OCI-LY7 (cell line): ENCODE measurements around the gene CRTC1. TPM values are rescaled to one million over a fixed set of nuclear protein-coding genes. Genes with fewer than 3 reads are reported as not detected.

ENCODE experiments used
- BruUV-seq: library from RNA; stranded (reverse); fragments of 400-500 nt; replicated peaks from 2 replicates; lab custom pipeline; 2021; lab: Mats Ljungman, UMichigan
- CTCF ChIA-PET: fragments of 300-600 bp; sonication (Branson Sonifier 250); formaldehyde crosslinking; loops from one replicate; lab custom pipeline; 2022; ENCODE audit warnings: antibody characterized with exemption; ENCODE audit not compliant: unreplicated experiment; lab: Charles Lee
- POLR2A ChIA-PET: fragments of 300-600 bp; sonication (Branson Sonifier 250); formaldehyde crosslinking; loops from one replicate; lab custom pipeline; 2022; ENCODE audit warnings: antibody characterized with exemption; lab: Charles Lee
- DNase-seq: peaks from one replicate; pipeline ENCODE4 v3.0.0-alpha.2; 2015; ENCODE audit warnings: low spot score
- H2AFZ ChIP-seq: fragments of 200-600 bp; sonication (generic), shearing (Covaris generic); 2 replicates; pipeline ENCODE4 v1.6.1; 2014; ENCODE audit warnings: mild to moderate bottlenecking, antibody characterized with exemption, low read length, moderate library complexity
- H3K27ac ChIP-seq: fragments of 200-600 bp; sonication (generic); 2 replicates; pipeline ENCODE4 v1.5.1; 2014; ENCODE audit warnings: mixed run types, low read depth, mild to moderate bottlenecking, moderate library complexity, low read length, inconsistent platforms; ENCODE audit not compliant: poor library complexity, severe bottlenecking
- H3K36me3 ChIP-seq: fragments of 200-600 bp; sonication (generic); 2 replicates; pipeline ENCODE4 v1.6.1; 2014; ENCODE audit warnings: mild to moderate bottlenecking, antibody characterized with exemption, low read length, moderate library complexity, mixed read lengths; ENCODE audit not compliant: insufficient read depth
- H3K4me1 ChIP-seq: fragments of 200-600 bp; sonication (generic); 2 replicates; pipeline ENCODE4 v1.5.1; 2014; ENCODE audit warnings: mild to moderate bottlenecking, low read length; ENCODE audit not compliant: insufficient read depth, poor library complexity, severe bottlenecking
- H3K4me2 ChIP-seq: fragments of 200-600 bp; sonication (generic); 2 replicates; pipeline ENCODE4 v1.6.1; 2014; ENCODE audit warnings: mild to moderate bottlenecking, low read length
- H3K4me3 ChIP-seq: fragments of 200-600 bp; sonication (generic); 2 replicates; pipeline ENCODE4 v1.5.1; 2014; ENCODE audit warnings: mild to moderate bottlenecking, low read depth, low read length; ENCODE audit not compliant: poor library complexity, severe bottlenecking
- H3K79me2 ChIP-seq: fragments of 200-600 bp; sonication (generic); 2 replicates; pipeline ENCODE4 v1.6.1; 2016; ENCODE audit warnings: low read depth, mild to moderate bottlenecking, low read length, moderate library complexity, mixed read lengths; ENCODE audit not compliant: insufficient read depth
- H3K9me2 ChIP-seq: fragments of 200-600 bp; sonication (generic); 2 replicates; pipeline ENCODE4 v1.6.1; 2016; ENCODE audit warnings: mild to moderate bottlenecking, low read length, mixed read lengths; ENCODE audit not compliant: insufficient read depth
- H3K9me3 ChIP-seq: fragments of 200-600 bp; sonication (generic); 2 replicates; pipeline ENCODE4 v1.6.1; 2014; ENCODE audit warnings: mild to moderate bottlenecking, mixed run types, low read length, mixed read lengths
- H4K20me1 ChIP-seq: fragments of 200-600 bp; sonication (generic); 2 replicates; pipeline ENCODE4 v1.6.1; 2014; ENCODE audit warnings: mild to moderate bottlenecking, antibody characterized with exemption, low read length, moderate library complexity, mixed read lengths; ENCODE audit not compliant: insufficient read depth
- EZH2phosphoT487 ChIP-seq: fragments of 200-600 bp; sonication (generic); IDR thresholded peaks from 2 replicates; pipeline ENCODE4 v1.6.1; 2018; ENCODE audit warnings: low read depth, borderline replicate concordance, mild to moderate bottlenecking, mixed run types, antibody characterized with exemption, low read length, moderate library complexity, mixed read lengths
- intact Hi-C: fragments of 100-400 bp; cut with micrococcal nuclease; formaldehyde crosslinking; loops from one replicate; pipeline ENCODE4 v1.10.0; 2022; ENCODE audit not compliant: unreplicated experiment
- total RNA-seq, 2 experiments: library from RNA; depleted of rRNA in 1 of 2; stranded (reverse); fragments of >200 nt in 1 of 2; shearing (Covaris generic) in 1 of 2; gene quantifications; 2 replicates each; pipeline ENCODE4 v1.2.3, GENCODE V29; 2014 to 2022
- TF ChIP-seq, protein P1 (sequence below): fragments of 200-600 bp; sonication (generic); conservative IDR thresholded peaks from 2 replicates; pipeline ENCODE4 v1.5.1; 2014; ENCODE audit warnings: mild to moderate bottlenecking, antibody characterized with exemption, low read length, moderate library complexity, mixed read lengths

Gene CRTC1
- total RNA-seq, 2 experiments from 2014 or later, result 4.1 to 10.3 TPM

GRCh38 chr19:18783958-18784785 lies 100.7 kb downstream of the CRTC1 start:
- no peak overlapping the region for H3K27ac ChIP-seq
- H4K20me1 ChIP-seq, result no peaks in the 10 kb centered on the region
- no TSS peak for BruUV-seq
- H3K36me3 ChIP-seq, result no peaks in the 10 kb centered on the region
- no peak overlapping the region for H3K4me3 ChIP-seq
- TF ChIP-seq EZH2phosphoT487, result no peak
- TF ChIP-seq, protein P1, sequence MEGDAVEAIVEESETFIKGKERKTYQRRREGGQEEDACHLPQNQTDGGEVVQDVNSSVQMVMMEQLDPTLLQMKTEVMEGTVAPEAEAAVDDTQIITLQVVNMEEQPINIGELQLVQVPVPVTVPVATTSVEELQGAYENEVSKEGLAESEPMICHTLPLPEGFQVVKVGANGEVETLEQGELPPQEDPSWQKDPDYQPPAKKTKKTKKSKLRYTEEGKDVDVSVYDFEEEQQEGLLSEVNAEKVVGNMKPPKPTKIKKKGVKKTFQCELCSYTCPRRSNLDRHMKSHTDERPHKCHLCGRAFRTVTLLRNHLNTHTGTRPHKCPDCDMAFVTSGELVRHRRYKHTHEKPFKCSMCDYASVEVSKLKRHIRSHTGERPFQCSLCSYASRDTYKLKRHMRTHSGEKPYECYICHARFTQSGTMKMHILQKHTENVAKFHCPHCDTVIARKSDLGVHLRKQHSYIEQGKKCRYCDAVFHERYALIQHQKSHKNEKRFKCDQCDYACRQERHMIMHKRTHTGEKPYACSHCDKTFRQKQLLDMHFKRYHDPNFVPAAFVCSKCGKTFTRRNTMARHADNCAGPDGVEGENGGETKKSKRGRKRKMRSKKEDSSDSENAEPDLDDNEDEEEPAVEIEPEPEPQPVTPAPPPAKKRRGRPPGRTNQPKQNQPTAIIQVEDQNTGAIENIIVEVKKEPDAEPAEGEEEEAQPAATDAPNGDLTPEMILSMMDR, result no peak
- ChIA-PET POLR2A (no interaction called here), CTCF (no interaction called here)
- no peak for DNase-seq
- H3K4me1 ChIP-seq, result no peaks in the 10 kb centered on the region
- intact Hi-C loops, result no loop called here
- no peak overlapping the region for H3K4me2 ChIP-seq
- no peaks in the 10 kb centered on the region for H3K79me2 ChIP-seq
- no peaks in the 10 kb centered on the region for H3K9me2 ChIP-seq
- H2AFZ ChIP-seq, result no peak overlapping the region
- H3K9me3 ChIP-seq, result no peaks in the 10 kb centered on the region

DNA sequence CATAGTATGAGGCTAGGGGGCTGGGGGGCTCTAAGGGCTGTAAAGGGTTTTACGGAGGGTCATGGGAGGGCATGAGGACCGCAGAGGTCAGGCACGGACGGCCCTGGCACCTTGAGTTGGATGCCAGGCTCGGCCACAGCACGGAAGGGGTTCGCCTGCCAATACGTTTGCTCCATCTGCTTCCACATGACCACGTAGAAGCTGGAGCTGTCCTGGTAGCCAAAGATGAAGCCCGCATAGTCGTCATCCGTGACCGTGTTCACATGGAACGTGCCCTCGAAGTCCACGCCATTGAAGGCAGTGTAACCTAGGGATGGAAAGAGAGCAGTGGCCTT lies 101.3 kb downstream of the CRTC1 start:
- Histone ChIP-seq H3K4me1 (no peaks in the 10 kb centered on the region), H3K9me3 (no peaks in the 10 kb centered on the region), H3K4me2 (no peak overlapping the region), H3K4me3 (no peak overlapping the region), H3K79me2 (no peaks in the 10 kb centered on the region), H3K36me3 (no peaks in the 10 kb centered on the region), H3K27ac (no peak overlapping the region), H3K9me2 (no peaks in the 10 kb centered on the region), H2AFZ (no peak overlapping the region), H4K20me1 (no peaks in the 10 kb centered on the region)
- no TSS peak for BruUV-seq
- TF ChIP-seq EZH2phosphoT487, result no peak
- TF ChIP-seq, protein P1, result no peak
- DNase-seq, result no peak
- intact Hi-C loops, result no loop called here
- POLR2A ChIA-PET, result no interaction called here
- CTCF ChIA-PET, result no interaction called here
